ENCODE data around the gene DNAH14.

Gene DNAH14

GRCh38 chr1:225412803-225413351 lies 483.4 kb downstream of the DNAH14 start:
- no peak for DNase-seq

DNA sequence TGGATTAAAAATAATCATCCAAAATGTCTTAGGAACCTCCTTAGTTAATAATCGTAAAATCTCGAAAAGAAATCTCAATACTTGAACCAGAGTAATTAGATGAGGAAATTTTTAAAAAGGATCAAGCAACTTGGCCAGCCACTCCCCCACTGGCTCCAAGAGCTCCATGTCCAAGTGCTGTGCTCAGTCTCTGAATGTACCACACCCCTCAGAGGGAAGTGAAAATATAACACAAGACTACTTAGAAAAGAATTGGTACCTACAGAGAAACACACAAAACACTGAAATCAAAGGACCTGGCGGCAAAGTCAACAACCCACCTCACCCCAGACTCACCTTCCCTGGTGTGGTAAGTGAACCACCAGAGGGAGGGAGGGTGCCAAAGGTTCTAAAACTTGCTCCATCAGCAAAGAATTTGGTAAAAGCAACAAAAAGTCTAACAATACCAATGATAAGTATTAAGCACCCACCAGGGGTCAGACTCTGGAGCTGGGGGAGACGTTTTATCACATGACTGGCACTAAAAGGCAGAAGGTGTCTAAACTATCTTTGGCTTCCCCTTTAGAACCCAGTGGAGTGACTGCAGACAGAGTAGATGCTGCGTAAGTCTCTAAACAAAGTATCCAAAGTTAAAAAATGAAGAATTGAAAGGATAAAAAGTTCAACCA lies 484.4 kb downstream of the DNAH14 start:
- DNase-seq = no peak

- no peak for DNase-seq
Measured at GRCh38 chr1:225415307-225415706, 485.8 kb downstream of the DNAH14 start.

GRCh38 chr1:225415967-225416745 lies 486.7 kb downstream of the DNAH14 start:
- no peak for DNase-seq

DNA sequence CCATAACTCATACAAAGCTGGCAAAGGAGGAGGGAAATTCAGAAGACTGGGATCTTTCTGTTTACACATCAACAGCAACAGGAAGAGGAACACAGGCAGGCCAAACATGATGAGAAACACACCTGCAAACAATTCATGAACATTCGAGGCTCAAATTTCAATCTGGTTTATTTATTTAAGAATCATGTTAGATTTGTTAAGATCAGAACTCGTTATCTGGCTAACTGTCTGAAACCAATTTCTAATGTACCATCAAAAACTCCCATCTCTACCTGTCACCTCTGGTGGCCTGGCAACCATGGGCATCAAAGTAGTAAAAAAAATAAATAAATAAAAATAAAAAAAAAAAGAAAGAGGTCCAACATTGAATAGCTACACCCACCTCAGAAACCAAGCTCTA lies 488.6 kb downstream of the DNAH14 start:
- DNase-seq = no peak

GRCh38 chr1:225418598-225418997 lies 489.1 kb downstream of the DNAH14 start:
- no peak for DNase-seq

DNA sequence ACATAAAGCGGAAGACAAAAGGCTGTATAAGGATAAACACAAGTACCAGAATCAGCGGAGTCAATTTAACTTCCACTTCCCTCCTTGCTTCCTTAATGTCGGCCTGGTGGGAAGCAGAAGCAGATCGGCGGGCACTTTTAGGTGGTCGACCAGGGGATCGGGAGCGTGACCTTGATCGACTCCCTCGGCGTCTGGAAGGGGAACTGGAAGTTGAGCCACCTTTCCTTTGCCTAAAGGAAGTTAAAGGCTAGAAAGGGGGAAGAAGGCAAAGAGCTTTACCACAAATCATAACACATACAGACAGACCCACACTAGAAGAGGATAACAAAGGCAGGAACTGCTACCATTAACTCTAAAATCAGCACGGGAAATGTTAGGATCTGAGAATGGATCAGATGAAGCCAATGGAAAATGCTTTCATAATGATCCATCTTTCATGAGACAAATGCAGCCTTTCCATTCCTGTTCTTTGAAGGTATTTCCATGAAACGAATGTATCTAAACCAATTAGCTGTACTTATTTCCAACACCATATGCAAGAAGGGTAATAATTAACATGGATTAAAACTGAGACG lies 492.6 kb downstream of the DNAH14 start:
- no peak for DNase-seq

- no peak for DNase-seq
Measured at GRCh38 chr1:225422795-225423517, 493.5 kb downstream of the DNAH14 start.

- no peak for DNase-seq
Measured at GRCh38 chr1:225423518-225423855, 494.0 kb downstream of the DNAH14 start.

DNA sequence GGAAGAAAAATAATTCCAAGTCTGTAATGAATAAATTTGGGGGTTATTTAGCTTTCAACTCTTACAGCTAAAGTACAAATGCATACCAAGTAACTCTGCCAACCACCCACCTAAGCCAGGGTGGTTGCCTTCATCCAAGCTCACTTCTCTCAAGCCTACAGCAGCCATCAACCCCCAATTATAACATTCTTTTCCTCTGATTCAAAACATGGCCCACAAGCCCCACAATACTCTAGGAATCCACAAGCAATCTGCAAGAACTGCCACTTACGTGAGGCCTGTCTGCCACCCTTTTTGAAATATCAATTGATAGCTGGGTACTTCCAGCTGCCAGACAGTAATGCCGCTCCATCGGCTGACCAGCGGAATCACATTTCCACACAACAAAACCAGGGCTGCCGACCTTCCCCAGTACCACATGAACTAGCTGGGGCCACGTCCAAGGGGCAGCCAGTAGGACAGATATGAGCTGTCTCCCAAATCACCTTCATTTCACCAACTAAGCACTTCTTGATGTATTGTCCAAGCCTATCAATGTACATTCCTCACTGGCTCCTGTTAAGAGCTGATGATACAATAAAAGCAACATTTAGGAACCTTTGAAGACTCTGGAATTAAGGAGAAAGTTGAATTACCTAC lies 495.2 kb downstream of the DNAH14 start:
- no peak for DNase-seq

- no peak for DNase-seq
Measured at GRCh38 chr1:225425201-225425786, 495.8 kb downstream of the DNAH14 start.

GRCh38 chr1:225426395-225427234 lies 497.1 kb downstream of the DNAH14 start:
- peak in 1 of 2 experiments; percentile 21 for DNase-seq

GRCh38 chr1:225427235-225428067 lies 498.0 kb downstream of the DNAH14 start, which contains the start of gene LBR:
LBR (minus strand) TSS chr1:225428038; CDS start chr1:225424075, 3,963 bp downstream.
- DNase-seq = peak; percentile 17 to 18

DNA sequence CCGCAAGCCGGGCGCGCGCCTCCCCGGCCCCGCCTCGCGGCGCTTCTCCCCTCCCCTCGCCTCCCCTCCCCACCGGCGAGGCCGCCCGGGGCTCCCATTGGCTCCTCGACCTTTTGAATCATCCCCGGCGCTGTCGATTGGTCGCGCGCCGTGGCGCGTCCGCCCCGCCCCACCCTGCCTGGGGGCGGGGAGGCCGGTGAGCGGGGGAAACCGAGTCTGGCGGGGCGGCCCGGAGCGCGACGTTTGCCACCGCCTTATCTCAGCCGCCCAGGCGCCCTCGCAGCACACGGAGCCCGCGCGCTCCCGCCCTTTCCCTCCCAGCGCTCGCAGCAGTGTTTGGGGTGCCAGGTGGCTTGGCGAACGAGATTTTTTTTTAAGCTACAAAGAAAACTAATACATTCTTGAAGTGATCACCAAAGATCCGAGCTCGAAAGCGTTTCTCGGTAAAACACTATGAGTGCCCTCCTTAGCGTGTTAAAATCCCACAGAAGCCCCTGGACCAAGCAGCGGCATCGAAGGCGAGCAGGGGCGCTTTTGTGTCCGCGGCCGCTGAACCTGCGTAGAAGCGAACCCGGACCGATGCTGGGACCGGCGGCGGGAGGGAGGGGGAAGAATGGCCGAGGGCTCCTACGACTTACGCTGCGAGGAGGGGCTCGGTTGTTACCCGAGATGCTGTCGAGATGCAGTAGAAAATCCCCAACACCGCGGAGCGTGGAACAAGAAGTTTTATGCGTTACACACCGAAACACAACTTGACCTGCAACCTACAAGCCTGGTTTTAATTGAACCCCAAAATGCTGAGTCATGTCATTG lies 498.8 kb downstream of the DNAH14 start:
- DNase-seq = peak; percentile 85 to 89

- no peak for DNase-seq
Measured at GRCh38 chr1:225428881-225429455, 499.5 kb downstream of the DNAH14 start.

- DNase-seq = no peak
Measured at GRCh38 chr1:225430301-225430700, 500.8 kb downstream of the DNAH14 start.

- DNase-seq = no peak
Measured at GRCh38 chr1:225431081-225431863, 501.8 kb downstream of the DNAH14 start.

GRCh38 chr1:225434046-225434445 lies 504.6 kb downstream of the DNAH14 start:
- DNase-seq = no peak

All from activated CD4-positive, alpha-beta T cell treated with anti-CD3 and anti-CD28 coated beads, Interleukin-2, amount 50 U/mL, for 4 hours (primary cell).